HG03025 (cell line): ENCODE data around the gene OOSP1.
"Not testable (repeated sequence)": the region's sequence is repeated elsewhere in the genome, so short reads cannot be mapped to it uniquely, and the experiment has no call there.

Experiments
- ATAC-seq: cut with Tn5 transposase; IDR thresholded peaks from one replicate; pipeline ENCODE4 v1.9.1; 2021; ENCODE audit warnings: mild to moderate bottlenecking, moderate library complexity; ENCODE audit not compliant: unreplicated experiment, low FRiP score

Gene OOSP1, protein sequence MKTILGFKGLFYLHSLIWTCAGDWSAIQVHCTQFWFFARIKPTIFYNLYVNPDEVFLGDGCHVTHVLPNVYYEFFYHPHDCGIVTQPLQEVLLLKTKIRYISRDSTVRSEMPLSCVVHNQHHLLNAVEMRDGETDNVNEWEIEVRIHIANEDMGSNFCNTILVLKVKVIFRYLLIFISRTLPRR

DNA sequence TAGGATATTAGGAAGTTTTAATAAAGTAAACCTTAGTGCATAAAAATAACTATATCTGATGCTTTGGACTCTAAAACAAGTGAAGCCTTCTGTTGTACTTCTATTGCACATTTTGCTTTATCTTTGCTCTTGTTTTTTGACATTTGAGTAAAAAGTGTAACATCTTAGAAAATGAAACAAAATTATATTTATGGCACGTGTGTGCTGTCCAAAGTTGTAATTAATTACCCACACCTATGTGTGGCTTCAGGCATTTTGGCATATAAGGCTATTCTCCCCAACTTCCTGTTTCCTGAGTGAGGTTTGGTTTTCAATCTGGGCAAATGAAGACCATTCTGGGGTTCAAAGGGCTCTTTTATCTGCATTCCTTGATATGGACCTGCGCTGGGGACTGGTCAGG, at the start of gene OOSP1:
Gene OOSP1, plus strand, starts transcription at position 301 of the 400 bp plus-strand sequence. Its CDS starts 23 bp downstream, at position 324.
- ATAC-seq: no peak

DNA sequence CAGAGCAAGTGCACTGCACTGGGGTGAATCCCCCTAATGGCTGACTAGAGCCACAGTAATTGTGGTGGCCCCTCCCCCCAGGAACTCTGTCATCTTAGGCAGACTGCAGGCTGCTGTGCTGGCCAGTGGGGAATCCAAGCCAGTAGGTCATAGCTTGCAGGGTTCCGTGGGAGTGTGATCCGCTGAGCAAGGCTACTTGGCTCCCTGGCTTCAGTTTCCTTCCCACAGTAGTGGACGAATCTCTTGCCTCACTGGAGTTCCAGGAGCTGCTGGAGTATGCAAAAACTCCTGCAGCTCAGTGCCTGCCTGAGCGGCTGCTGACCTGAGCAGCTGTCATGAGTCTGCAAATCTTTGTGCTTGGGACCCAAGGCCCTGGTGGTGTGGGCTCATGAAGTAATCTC, 46.5 kb upstream of the OOSP1 start:
- ATAC-seq: no peak

DNA sequence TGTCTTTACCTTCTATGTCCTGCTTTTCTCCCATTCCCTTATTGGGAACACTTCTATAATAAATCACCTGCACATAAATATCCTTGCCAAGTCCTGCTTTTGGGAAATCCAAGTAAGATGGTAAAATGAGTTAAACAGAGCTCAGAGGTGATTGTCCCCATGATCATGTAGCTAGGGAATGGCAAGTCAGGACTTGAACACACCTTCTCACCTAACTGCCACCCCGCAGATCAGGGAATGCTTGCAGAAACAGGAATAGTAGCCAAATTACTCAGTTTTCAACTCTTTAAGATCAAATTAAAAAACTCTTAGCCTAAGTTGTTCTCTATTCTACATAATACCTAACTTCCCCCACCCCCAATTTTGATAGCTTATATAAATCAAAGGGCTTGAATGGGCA, 43.6 kb upstream of the OOSP1 start:
- ATAC-seq: no peak

DNA sequence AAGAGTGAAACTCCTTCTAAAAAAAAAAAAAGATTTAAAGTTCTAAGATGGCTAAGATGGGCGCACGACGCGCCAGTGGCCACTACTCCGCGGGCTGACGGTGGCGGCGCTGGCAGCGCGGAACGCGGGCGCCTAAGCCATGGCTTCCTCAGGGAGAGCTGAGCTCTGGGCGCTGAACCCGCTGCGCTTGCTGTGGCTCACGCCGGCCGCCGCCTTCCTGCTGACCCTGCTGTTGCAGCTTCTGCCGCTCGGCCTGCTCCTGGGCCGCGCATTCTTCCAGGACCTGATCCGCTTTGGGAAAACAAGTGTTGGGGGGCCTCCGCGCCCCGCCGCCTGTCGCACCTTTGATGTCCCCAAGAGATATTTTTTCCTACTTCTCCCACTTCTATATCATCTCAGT, 40.2 kb upstream of the OOSP1 start:
- no peak for ATAC-seq

DNA sequence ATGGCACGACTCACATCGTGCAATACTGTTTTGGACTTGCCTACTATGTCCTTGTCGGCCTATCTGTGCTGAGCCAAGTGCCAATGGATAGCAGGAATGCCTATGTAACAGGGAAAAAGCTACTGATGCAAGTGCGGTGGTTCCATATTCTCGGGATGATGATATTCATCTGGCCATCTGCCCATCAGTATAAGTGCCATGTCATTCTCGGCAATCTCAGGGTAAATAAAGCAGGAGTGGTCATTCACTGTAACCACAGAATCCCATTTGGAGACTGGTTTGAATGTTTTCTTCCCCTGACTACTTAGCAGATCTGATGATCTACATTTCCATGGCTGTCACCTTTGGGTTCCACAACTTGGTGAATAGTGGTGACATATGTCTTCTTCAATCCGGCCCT, 39.6 kb upstream of the OOSP1 start:
- no peak for ATAC-seq

DNA sequence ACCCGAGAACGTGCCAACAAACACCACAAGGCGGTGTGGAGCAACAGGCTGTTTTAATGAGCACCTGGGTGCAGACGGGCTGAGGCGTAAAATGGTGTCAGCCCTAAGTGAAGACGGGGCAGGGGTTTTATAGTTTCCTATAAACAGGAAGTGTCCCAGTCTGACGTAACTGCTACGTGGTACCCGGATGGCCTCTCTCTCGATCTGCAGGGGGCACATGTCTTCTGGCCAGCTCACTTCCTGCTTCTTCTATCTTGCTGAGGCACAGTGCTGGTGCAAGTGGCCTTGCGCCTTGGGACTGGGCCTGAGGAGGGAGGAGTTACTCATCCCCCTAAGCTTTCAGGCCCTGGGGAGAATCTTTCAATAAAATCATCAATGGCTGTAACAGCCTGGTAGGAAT, 38.7 kb upstream of the OOSP1 start:
- ATAC-seq: no peak

DNA sequence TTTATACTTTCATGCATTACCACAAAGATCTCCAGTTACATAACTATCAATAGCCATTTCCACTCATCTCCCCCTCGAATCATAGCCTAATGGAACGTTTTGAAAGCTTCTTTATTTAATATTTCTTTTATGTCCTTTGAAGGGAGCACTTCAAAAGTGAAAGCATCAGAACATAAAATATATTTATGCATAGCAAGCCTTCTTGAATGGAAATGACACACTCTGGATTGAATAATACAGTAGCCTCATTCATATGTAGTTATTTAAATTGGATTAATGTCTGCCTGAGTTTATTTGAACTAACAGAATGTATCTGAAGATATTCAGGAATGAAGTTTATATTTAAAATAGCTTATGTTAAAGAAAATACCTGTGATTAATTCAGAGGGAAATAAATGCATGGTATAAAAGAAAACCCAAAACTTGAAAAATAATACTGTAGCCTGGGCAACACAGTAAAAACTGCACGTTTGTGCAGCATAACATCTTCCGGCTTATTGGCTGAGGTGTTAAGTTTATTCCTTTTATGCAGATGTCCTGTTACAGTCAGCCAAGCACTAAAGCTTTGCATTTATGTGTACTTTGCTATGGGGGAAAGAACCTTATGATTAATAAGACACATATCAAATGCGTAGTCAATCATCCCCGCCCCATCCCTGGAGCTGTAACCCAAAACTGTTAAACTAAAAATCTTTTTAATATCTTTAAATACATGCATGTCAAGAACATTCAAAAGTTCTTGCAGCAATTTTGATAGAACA, 37.7 kb upstream of the OOSP1 start:
- ATAC-seq: no peak

DNA sequence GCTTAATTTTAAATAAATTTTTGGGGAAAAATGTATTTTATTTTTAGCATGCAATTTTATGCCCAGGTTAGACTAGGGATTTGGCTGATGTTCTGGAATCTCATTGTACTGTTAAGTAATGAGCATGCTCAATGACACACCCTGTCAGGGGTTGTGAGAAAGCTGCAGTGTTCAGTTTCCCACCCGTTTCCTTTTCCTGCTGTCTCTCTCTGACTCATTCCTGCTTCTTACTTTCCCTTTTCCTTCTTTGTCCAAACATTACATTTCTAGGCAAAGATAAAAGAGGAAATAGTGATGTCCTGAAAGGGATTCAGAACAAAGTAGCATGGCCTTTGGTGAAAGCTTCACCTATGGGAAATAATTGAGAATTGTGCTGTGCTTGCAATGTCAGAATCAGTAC, 36.9 kb upstream of the OOSP1 start:
- no peak for ATAC-seq

DNA sequence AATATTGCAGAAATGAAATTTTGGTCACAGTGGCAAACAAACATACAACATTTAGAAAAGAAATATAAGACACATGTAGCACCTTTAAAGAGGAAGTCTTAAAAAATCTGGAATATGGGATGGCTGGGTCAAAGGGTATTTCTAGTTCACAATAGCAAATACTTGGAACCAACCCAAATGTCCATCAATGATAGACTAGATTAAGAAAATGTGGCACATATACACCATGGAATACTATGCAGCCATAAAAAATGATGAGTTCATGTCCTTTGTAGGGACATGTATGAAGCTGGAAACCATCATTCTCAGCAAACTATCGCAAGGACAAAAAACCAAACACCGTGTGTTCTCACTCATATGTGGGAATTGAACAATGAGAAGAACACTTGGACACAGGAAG, 34.7 kb upstream of the OOSP1 start:
- not testable (repeated sequence) for ATAC-seq

DNA sequence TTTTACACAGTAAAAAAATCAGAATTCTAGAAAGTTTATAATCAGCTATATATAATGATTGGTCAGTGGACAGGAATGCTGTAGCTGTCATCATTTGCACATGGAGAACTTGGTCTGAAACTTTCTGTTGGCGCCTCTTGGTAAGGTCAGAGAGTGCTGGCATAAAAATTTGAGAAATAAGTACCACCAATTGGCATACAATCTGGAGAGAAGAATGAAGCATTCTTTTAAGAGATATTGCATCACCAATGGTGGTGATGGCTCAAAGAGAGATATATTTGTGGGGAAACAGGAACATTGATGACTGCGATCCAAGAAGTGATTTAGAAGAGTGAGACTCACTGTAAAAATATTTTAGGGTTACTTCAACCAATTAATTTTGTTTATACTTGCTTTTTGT, 19.8 kb upstream of the OOSP1 start:
- no peak for ATAC-seq

DNA sequence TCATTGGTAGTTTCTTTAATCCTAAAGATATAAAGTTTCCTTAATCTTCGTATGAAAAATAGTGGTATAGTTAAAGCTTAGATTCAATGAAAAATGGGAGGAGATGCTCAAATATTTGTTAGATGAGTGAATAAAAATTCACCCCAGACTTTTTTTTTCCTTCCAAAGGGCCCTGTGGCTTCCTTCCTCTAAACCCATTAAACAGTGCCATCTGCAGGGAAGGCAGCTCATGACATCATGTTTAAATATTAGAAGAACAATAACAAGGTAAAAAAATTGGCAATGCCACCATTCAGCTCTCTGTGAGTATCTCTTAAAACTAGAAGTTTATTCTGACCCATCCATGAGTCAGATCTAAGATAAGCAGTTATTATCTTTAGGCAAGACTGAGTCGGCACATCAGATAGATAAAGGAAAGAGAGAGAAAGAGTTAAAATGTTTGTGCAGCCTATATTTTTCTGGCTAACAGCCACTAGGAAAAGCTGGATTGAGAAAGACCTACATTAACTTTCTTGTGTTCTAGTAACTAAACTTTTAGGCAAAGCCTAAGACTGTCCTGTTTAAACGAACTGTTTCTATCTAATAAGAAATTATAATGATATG, 19.1 kb upstream of the OOSP1 start:
- ATAC-seq: no peak

DNA sequence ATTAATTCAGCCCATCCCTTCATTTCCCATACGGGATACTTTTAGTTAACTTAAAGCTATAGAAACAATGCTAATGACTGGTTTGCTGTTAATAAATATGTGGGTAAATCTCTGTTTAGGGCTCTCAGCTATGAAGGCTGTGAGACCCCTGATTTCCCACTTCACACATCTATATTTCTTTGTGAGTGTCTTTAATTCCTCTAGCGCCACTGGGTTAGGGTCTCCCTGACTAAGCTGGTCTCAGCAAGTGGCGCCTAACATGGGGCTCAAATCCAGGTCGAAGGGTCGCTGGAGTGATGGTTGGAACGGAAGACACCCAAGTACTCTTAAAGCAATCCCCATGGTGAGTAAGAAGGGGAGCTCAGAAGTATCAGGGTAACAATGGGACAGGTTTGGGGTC, 14.4 kb upstream of the OOSP1 start:
- ATAC-seq: no peak

DNA sequence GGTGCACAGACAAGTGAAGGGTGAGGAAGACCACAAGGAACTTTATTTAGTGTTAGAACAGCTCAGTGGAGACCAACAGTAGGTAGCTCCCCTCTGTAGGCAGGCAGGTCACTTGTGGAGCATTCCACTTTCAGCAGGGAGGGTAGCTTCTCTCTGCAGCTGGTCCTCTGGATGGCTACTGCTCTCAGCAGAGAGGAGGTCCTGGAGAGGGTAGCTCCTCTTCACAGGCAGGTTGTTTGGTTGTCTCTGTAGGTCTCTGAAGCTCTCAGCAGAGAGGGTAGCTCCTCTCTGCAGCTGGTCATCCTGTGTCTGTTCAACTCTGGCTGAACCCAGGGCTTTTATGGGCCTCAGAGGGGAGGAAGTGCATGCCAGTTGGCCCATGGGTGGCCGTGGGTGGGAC, 6.5 kb upstream of the OOSP1 start:
- ATAC-seq: no peak

DNA sequence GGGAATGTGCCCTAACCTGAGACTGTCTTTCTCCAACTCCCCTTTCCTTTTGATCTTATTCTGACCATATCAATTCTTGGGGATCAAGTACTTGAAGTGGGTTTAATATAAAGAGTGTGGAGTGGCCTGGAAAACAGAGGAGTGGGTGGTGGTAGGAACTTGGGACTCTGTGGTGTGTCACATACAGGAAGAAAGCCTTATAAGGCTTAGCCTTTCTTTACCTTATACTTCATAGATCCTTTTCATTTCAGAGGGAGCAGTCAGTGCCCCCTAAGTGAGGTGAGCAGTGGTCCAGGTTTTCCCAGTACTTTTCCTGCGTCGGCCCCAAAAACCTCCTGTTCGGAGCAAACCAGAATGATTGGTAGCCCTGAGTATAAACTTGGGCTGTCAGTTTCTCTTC, 486 bp downstream of the OOSP1 start:
- no peak for ATAC-seq

DNA sequence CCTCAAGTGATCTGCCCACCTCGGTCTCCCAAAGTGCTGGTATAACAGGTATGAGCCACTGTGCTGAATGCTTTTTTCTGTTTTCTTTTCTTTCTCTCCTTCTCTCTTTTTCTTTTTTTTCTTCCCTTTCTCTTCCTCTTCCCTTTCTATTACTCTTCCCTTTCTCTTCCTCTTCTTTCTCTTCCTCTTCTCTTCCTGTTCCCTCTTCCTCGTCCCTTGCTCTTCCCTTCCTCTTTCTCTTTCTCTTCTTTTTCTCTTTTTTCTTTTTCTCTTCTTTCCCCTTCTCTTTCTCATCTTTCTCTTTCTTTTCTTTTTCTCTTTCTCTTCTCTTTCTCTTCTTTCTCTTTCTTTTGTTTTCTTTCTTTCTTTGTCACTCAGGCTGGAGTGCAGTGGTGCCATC, 1.2 kb downstream of the OOSP1 start:
- no peak for ATAC-seq

DNA sequence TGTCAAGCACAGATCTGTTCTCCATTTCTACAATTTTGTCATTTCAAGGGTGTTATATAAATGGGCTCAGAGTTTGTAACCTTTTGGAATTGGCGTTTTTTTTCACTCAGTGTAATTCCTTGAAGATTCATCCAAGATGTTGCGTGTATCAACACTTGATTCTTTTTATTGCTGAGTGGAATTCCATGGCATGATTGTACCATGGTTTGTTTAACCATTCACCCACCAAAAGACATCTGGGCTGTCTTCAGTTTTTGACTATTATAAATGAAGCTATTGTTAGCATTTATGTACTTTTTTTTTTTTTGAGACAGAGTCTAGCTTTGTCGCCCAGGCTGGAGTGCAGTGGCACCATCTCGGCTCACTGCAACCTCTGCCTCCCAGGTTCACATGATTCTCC, 2.9 kb downstream of the OOSP1 start:
- no peak for ATAC-seq

DNA sequence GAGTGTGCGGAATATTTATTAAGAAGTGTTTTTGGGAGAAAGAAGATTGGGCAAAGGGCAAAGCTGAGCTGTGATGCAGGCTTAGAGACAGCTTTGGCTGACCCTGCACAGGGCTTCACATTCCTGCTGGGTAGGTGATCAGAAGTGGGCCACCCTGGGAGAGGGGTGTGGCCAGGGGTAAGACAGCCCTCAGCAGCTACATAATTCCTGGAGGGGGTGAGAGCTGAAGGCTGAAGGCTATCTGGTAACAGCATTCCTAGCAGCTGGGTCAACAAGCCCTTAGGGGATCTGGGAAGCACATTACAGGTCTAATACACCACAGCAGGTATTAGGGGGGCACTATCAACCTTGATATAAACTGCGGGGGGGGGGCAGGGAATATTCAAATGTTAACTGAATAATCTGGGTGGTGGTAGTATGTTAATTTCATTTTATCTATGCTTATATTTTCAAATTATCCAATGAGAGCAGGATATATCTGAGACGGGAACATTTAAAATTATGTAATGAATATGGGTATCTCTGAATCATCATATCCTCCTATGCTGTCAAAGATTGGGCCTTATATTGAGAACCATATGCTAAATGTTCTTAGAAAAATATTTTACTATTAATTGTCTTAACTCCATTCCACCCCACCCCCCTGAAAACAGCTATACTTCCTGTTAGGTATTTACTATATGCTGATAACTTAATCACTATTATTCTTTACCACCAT, 5.9 kb downstream of the OOSP1 start:
- no peak for ATAC-seq

DNA sequence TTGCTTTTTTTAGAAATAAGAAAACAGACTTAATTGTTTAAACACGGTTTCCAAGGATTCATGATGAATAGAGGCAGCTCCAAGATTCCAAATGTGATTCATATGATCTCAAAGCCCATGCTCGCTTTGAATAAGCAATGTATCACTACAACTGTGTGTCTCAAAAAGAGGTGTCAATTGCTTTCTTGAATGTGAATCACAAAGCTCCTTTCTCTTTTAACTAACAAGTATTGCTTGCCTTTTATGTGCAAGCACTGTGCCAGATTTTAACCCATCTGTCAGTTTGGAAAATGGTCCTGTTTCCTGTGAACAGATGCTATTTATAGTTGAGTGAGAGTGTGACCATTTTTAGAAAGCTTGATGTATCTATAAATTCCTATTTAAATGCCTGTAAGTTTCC, 6.5 kb downstream of the OOSP1 start:
- no peak for ATAC-seq

DNA sequence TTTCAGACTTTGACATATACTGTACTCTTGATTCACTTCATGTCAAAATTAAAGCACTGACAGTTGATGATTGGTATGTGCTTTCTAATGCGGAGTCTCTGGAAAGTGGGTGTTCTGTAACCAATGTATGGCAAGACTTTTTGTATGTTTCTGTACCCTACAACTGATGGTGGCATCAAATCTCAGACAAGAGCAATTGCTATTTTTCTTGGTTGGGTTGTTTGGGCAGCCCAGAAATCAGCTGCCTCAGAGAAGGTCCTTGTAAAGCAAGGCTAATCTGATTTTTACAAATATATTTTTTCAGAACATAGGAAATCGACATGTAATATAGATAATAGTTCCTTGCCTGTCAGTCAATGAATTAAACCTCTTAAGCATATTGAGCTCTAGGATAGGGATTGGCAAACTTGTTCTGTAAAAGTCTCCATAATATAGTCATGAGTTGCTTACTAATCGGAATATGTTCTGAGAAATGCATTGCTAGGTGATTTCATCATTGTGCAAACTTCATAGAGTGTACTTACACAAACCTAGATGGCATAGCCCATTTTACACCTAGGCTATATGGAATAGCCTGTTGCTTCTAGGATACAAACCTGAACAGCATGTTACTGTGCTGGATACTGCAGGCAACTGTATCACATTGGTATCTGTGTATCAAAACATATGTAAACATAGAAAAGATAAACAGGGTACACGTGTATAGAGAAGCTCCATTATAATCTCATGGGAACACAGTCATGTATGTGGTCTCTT, 15.4 kb downstream of the OOSP1 start:
- ATAC-seq: no peak

DNA sequence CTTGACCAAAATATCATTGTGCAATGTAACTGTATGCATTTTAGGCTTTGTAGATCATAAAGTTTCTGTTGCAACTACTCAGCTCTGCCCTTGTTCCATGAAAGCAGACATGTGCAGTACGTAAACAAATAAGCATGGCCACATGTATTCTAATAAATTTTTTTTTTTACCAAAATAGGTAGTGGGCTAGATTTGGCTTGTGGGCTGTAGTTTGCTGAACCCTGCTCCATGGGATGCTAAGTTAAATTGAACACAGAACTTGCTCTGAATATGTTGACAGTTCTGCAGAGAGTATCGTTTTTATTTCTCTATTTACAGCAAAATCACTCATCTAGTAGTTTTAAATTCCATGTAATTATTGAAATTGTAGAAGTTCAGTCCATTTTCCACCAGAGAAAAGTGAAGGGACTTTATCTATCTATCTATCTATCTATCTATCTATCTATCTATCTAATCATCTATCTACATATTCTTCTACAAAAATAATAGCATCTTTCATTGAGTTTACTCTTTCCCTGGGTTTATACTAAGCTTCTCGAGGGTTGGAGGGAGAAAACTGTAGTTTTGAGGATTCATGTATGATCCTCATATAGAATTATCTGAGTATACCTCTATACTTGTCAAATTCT, 16.1 kb downstream of the OOSP1 start:
- ATAC-seq: no peak
